IPS DF 4.7 (cell line): Measurements from ENCODE around the gene TIRAP.
A peak's percentile ranks its signal among the peaks of the same experiment; 100 is the strongest.
"Not testable (repeated sequence)": the region's sequence is repeated elsewhere in the genome, so short reads cannot be mapped to it uniquely, and the experiment has no call there.

Experiments used
- DNase-seq: peaks from one replicate; pipeline ENCODE4 v3.0.0-alpha.2; 2013; ENCODE audit warnings: low spot score; ENCODE audit errors: extremely low read depth

The TIRAP gene, protein sequence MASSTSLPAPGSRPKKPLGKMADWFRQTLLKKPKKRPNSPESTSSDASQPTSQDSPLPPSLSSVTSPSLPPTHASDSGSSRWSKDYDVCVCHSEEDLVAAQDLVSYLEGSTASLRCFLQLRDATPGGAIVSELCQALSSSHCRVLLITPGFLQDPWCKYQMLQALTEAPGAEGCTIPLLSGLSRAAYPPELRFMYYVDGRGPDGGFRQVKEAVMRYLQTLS

GRCh38 chr11:126282736-126283591 is at the start of gene TIRAP:
TIRAP (plus strand) TSS chr11:126283093; CDS start chr11:126290895, 7,802 bp downstream.
- DNase-seq: no peak

DNA sequence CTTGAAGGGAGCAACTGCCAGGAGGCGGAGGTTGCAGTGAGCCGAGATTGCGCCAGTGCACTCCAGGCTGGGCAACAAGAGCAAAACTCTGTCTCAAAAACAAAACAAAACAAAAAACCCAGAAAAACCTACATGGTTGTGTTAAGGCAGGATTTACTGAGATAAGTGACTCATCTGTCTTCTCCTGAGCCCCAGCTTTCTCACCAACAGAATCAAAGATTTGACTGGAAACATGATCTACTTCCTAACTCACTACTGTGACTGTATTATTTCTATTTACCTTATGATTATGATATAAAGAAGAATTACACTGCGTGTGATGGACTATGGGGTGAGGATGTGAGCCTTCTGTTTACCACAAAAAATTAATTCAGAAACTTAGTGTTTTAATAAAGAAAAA is 49.5 kb upstream of the TIRAP start:
- DNase-seq: no peak

GRCh38 chr11:126246636-126247035 is 36.3 kb upstream of the TIRAP start:
- no peak for DNase-seq

GRCh38 chr11:126253265-126253664 is 29.6 kb upstream of the TIRAP start:
- DNase-seq: no peak

DNA sequence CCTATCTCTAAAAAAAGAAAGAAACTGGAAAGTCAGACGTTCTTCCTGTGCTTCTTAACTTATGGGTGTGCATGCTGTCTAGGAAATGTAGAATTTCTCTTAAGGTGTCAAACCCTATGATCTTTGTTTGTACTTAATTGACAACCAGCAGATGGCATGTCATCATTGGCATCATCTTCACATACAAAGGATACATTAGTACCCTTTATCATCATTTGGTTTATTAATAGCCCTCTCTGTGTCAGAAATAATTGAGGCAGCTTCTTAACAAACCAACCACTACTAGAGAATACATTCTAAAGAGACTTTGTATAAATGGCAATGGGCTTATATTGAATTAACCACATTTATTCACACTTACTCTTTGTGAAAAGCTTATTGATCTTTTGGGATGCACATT is 28.1 kb upstream of the TIRAP start:
- DNase-seq: no peak

DNA sequence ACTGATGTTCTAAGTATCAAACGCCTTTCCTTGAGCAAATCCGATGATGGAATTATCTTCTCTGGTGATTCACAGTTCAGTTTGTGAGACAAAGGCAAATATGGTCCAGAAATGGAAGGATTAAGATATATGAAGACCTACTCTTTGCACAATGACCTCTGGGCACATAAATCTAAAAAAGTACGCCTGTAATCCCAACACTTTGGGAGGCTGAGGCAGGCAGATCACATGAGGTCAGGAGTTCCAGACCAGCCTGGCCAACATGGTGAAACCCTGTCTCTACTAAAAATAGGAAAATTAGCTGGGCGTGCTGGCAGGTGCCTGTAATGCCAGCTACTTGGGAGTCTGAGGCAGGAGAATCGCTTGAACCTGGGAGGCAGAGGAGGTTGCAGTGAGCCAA is 27.4 kb upstream of the TIRAP start:
- not testable (repeated sequence) for DNase-seq

GRCh38 chr11:126256216-126256615 is 26.7 kb upstream of the TIRAP start:
- no peak for DNase-seq

DNA sequence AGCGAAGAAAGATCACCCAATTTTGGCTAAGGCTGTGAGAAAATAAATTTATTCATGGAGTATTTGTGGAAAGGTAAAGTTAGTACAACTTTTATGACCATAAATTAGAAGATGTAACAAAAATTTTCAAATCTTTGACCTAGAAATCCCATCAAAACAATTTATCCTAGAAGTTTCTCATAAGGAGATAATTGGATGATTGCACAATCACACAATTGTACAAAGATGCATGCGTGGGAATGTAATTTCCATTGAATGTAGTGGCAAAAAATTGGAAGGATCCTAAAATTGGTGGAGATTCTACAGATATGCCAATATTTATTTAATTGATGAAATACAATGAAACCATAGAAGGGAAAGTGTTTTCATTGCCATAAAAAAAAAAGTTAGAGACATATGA is 25.7 kb upstream of the TIRAP start:
- no peak for DNase-seq

- DNase-seq: no peak
Measured at GRCh38 chr11:126257764-126258163, 25.1 kb upstream of the TIRAP start.

- DNase-seq: no peak
Measured at GRCh38 chr11:126262216-126262615, 20.7 kb upstream of the TIRAP start.

DNA sequence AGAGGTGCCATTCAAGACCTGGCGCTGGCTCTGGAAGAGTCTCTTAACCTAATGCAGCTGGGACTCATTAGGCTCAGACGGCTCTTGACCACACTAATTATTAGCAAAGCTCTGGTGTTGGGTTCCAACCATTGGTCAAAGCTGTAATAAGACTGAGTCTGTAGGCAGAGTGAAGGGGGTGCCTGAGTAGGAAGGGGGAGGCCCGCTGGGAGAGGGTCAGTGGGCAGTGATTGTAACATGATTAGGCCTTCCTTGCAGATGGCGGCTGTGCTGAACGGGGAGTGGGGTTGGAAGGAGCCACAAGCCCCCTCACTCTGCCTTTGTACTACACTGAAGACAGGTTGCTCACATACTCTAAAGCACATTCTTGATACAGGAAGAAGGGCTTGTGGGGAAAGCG is 19.4 kb upstream of the TIRAP start:
- DNase-seq: no peak

DNA sequence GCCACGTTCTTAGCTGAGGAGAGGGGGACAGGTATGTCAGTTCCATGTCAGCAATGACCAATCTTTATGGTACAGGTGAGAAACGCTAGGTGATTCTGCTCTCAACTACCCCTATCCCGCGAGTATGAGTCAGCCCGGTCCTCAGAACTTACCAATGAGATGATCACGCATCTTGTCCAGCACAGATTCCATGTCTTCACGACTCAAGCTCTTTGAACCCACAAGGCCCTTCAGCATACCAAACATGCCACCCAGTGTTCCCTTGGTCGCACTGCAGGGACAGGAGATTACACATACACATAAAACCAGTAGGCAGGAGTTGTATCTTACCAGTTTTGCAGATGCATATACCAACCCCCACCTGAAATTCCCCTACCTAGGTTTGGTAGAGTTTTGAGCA is 17.1 kb upstream of the TIRAP start:
- no peak for DNase-seq

DNA sequence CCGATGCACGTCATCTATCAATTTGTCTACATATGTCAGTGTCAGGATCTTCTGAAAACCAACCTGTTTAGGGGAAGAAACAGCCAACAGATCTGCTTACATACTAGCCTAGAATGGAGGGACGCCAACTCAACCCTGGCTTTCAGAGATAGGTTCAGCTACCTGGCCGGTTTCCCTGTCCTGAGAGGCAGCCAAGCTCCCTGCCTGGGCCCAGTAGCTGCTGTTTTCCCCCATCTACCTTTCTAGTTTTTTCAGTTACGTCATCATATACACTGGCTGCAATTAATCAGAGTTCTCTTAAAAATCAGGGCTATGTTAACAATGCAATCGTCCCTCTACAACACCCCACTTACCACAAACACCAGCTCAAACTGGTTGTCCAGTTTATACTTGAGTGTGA is 15.2 kb upstream of the TIRAP start:
- no peak for DNase-seq

GRCh38 chr11:126268361-126268707 is 14.6 kb upstream of the TIRAP start:
- DNase-seq: no peak

GRCh38 chr11:126268708-126269579 is 13.9 kb upstream of the TIRAP start, which contains the start of the genes FOXRED1 and SRPRA:
FOXRED1 (plus strand) TSS chr11:126269154; CDS start chr11:126269207, 53 bp downstream.
SRPRA (minus strand) TSS chr11:126268895; CDS start chr11:126268804, 91 bp downstream.
- DNase-seq: peak; percentile 90

DNA sequence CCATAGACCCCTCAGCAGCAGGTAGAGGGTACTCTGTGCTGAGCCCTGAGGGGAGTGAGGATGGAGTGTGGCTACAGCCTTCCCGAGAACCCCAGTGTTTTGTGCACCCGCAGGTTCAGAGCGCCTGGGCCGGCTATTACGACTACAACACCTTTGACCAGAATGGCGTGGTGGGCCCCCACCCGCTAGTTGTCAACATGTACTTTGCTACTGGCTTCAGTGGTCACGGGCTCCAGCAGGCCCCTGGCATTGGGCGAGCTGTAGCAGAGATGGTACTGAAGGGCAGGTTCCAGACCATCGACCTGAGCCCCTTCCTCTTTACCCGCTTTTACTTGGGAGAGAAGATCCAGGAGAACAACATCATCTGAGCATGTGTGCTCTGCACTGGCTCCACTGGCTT is 5.6 kb upstream of the TIRAP start:
- DNase-seq: no peak

GRCh38 chr11:126277780-126278179 is 5.1 kb upstream of the TIRAP start:
- no peak for DNase-seq

GRCh38 chr11:126279191-126279590 is 3.7 kb upstream of the TIRAP start:
- DNase-seq: no peak

GRCh38 chr11:126280595-126280994 is 2.3 kb upstream of the TIRAP start:
- no peak for DNase-seq

DNA sequence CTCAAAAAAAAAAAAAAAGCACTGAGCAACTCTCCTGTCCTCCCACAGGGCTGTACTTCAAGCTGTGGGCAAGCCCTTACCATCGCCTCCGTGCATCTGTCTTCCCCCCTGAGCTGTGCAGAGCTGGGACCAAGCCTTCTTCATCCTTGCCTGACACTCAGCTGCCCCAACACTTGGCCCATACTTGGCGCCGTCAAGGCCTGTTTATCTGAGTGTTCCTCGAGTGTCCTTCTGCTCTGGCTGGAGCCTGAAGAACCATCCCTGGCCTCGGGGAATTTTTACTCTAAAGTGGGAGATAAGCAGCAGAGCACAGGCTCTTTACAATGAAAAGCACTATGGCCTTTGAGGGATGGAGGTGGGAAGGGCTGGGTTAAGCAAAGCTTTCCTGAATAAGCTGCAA is 1.6 kb upstream of the TIRAP start:
- no peak for DNase-seq

- no peak for DNase-seq
Measured at GRCh38 chr11:126281666-126282175, 1.2 kb upstream of the TIRAP start.

GRCh38 chr11:126282361-126282735 is 545 bp upstream of the TIRAP start:
- DNase-seq: no peak
